WTC11 (cell line): Measurements from ENCODE around the gene OR51E1. TPM values are rescaled to one million over a fixed set of nuclear protein-coding genes. Genes with fewer than 3 reads are reported as not detected.

Experiments used
- ATAC-seq: fragments of 200-7000 bp; cut with Tn5 transposase; 2 replicates; pipeline ENCODE4 v1.10.0; 2021; ENCODE audit warnings: mild to moderate bottlenecking, moderate library complexity
- CTCF ChIA-PET: fragments of 300-600 bp; sonication (Branson Sonifier 250); formaldehyde crosslinking; loops from one replicate; lab custom pipeline; 2021; ENCODE audit warnings: antibody characterized with exemption; lab: Charles Lee
- POLR2A ChIA-PET: fragments of 350-600 bp; sonication (Branson Sonifier 250); formaldehyde crosslinking; loops from one replicate; lab custom pipeline; 2021; ENCODE audit warnings: antibody characterized with exemption; lab: Charles Lee
- DNase-seq: peaks from one replicate; pipeline ENCODE4 v3.0.0; 2021; ENCODE audit warnings: low spot score
- H3K27ac Mint-ChIP-seq: 2 replicates; pipeline ENCODE4 v1.8.0; 2021; ENCODE audit warnings: mixed read lengths
- H3K27me3 Mint-ChIP-seq: 2 replicates; pipeline ENCODE4 v1.8.0; 2021; ENCODE audit warnings: low read depth, mild to moderate bottlenecking, moderate library complexity, mixed read lengths
- H3K36me3 Mint-ChIP-seq: 2 replicates; pipeline ENCODE4 v1.8.0; 2021; ENCODE audit warnings: mixed read lengths
- H3K4me1 Mint-ChIP-seq: 2 replicates; pipeline ENCODE4 v1.8.0; 2022; ENCODE audit warnings: mixed read lengths
- H3K4me3 Mint-ChIP-seq: 2 replicates; pipeline ENCODE4 v1.8.0; 2021; ENCODE audit warnings: mild to moderate bottlenecking, moderate library complexity, mixed read lengths
- H3K9me3 Mint-ChIP-seq: 2 replicates; pipeline ENCODE4 v1.8.0; 2021; ENCODE audit warnings: mixed read lengths
- AR ChIP-seq: fragments of 250-450 bp; sonication (Bioruptor Pico); IDR thresholded peaks from 2 replicates; pipeline ENCODE4 v1.9.0; 2021; ENCODE audit warnings: mild to moderate bottlenecking
- CDX4 ChIP-seq: fragments of 250-450 bp; sonication (Bioruptor Pico); IDR thresholded peaks from 2 replicates; pipeline ENCODE4 v1.9.0; 2021; ENCODE audit warnings: moderate library complexity, mild to moderate bottlenecking, inconsistent platforms, borderline replicate concordance
- CREM ChIP-seq: sonication (generic); formaldehyde crosslinking; IDR thresholded peaks from 2 replicates; pipeline ENCODE4 v1.8.1; 2022; ENCODE audit warnings: mild to moderate bottlenecking, missing genetic modification reagents, moderate library complexity
- CTCF ChIP-seq: fragments of 200-600 bp; IDR thresholded peaks from 2 replicates; pipeline ENCODE4 v1.8.0; 2022; ENCODE audit warnings: antibody characterized with exemption
- E2F1 ChIP-seq: sonication (generic); formaldehyde crosslinking; IDR thresholded peaks from 2 replicates; pipeline ENCODE4 v1.8.0; 2022; ENCODE audit warnings: mild to moderate bottlenecking, missing genetic modification reagents
- E2F5 ChIP-seq: sonication (generic); formaldehyde crosslinking; IDR thresholded peaks from 2 replicates; pipeline ENCODE4 v1.8.1; 2022; ENCODE audit warnings: mild to moderate bottlenecking, moderate library complexity, missing genetic modification reagents
- ERG ChIP-seq: fragments of 250-450 bp; sonication (Bioruptor Pico); IDR thresholded peaks from 2 replicates; pipeline ENCODE4 v1.8.0; 2021; ENCODE audit warnings: mild to moderate bottlenecking
- IRF1 ChIP-seq: sonication (generic); formaldehyde crosslinking; IDR thresholded peaks from 2 replicates; pipeline ENCODE4 v1.8.0; 2023; ENCODE audit warnings: missing genetic modification reagents
- IRF2 ChIP-seq: sonication (generic); formaldehyde crosslinking; IDR thresholded peaks from 2 replicates; pipeline ENCODE4 v1.8.0; 2022; ENCODE audit warnings: low read depth, missing genetic modification reagents, borderline replicate concordance
- MAX ChIP-seq: sonication (generic); formaldehyde crosslinking; IDR thresholded peaks from 2 replicates; pipeline ENCODE4 v1.8.0; 2022; ENCODE audit warnings: mild to moderate bottlenecking, missing genetic modification reagents
- NFYB ChIP-seq: sonication (generic); formaldehyde crosslinking; conservative IDR thresholded peaks from 2 replicates; pipeline ENCODE4 v1.8.0; 2022; ENCODE audit warnings: low read depth, missing genetic modification reagents
- NR1H2 ChIP-seq: sonication (generic); formaldehyde crosslinking; IDR thresholded peaks from 2 replicates; pipeline ENCODE4 v1.9.0; 2021; ENCODE audit warnings: mild to moderate bottlenecking, moderate library complexity, missing genetic modification reagents
- NR2C2 ChIP-seq: sonication (generic); formaldehyde crosslinking; IDR thresholded peaks from 2 replicates; pipeline ENCODE4 v1.8.0; 2022; ENCODE audit warnings: mild to moderate bottlenecking, missing genetic modification reagents
- PRRX2 ChIP-seq: fragments of 250-450 bp; sonication (Bioruptor Pico); IDR thresholded peaks from 2 replicates; pipeline ENCODE4 v1.8.0; 2021; ENCODE audit warnings: mild to moderate bottlenecking
- RORB ChIP-seq: fragments of 250-450 bp; sonication (Bioruptor Pico); IDR thresholded peaks from 2 replicates; pipeline ENCODE4 v1.9.0; 2021; ENCODE audit warnings: mild to moderate bottlenecking
- SOX15 ChIP-seq: fragments of 250-450 bp; sonication (Bioruptor Pico); IDR thresholded peaks from 2 replicates; pipeline ENCODE4 v1.9.0; 2021; ENCODE audit warnings: mild to moderate bottlenecking
- TEAD1 ChIP-seq: sonication (generic); formaldehyde crosslinking; IDR thresholded peaks from 2 replicates; pipeline ENCODE4 v1.8.0; 2022; ENCODE audit warnings: mild to moderate bottlenecking, missing genetic modification reagents
- USF1 ChIP-seq: sonication (generic); formaldehyde crosslinking; IDR thresholded peaks from 2 replicates; pipeline ENCODE4 v1.8.0; 2022; ENCODE audit warnings: mild to moderate bottlenecking, missing genetic modification reagents
- ZBTB43 ChIP-seq: sonication (generic); formaldehyde crosslinking; IDR thresholded peaks from 2 replicates; pipeline ENCODE4 v1.8.1; 2023; ENCODE audit warnings: mild to moderate bottlenecking, missing genetic modification reagents
- ZNF219 ChIP-seq: sonication (generic); formaldehyde crosslinking; IDR thresholded peaks from 2 replicates; pipeline ENCODE4 v1.8.0; 2023; ENCODE audit warnings: missing genetic modification reagents, mild to moderate bottlenecking, borderline replicate concordance
- ZNF317 ChIP-seq: sonication (generic); formaldehyde crosslinking; IDR thresholded peaks from 2 replicates; pipeline ENCODE4 v1.8.1; 2023; ENCODE audit warnings: low read depth, mild to moderate bottlenecking, moderate library complexity, missing genetic modification reagents, borderline replicate concordance
- ZNF512 ChIP-seq: sonication (generic); formaldehyde crosslinking; IDR thresholded peaks from 2 replicates; pipeline ENCODE4 v1.8.1; 2022; ENCODE audit warnings: missing genetic modification reagents, borderline replicate concordance
- total RNA-seq: library from RNA; stranded (reverse); gene quantifications from 3 replicates; pipeline ENCODE4 v1.2.3, GENCODE V29; 2021

The OR51E1 gene
- total RNA-seq, 1 experiment from 2014 or later: not detected

GRCh38 chr11:4639931-4640330 is 3.9 kb upstream of the OR51E1 start (continued):
- TF ChIP-seq ZNF317 (CRISPR knock-in tag) (no peak), E2F5 (no peak), IRF2 (CRISPR knock-in tag) (no peak), ZBTB43 (no peak), TEAD1 (no peak), NFYB (CRISPR knock-in tag) (no peak)

- no peak for DNase-seq
- H3K27me3 Mint-ChIP-seq: peaks cover 3% of the 10 kb centered on the region; the same call in 1 of the 2 replicates
- H3K9me3 Mint-ChIP-seq: peaks cover 8% of the 10 kb centered on the region; the same call in 1 of the 2 replicates
- ChIA-PET CTCF (interaction anchor here (1.4 kb wide), 1 partner anchor 15 kb away, joined by 3 read pairs; no protein-coding TSS in a partner anchor), POLR2A (no interaction called here)
- no peaks in the 10 kb centered on the region for H3K36me3 Mint-ChIP-seq
- H3K27ac Mint-ChIP-seq: no peak overlapping the region
- ATAC-seq: no peak
- no peak overlapping the region for H3K4me3 Mint-ChIP-seq
- H3K4me1 Mint-ChIP-seq: peaks cover 13% of the 10 kb centered on the region
- TF ChIP-seq CTCF: no peak
- TF ChIP-seq MAX (CRISPR knock-in tag): no peak
- no peak for TF ChIP-seq SOX15 (CRISPR knock-in tag)
- no peak for TF ChIP-seq CREM (CRISPR knock-in tag)
- TF ChIP-seq AR (CRISPR knock-in tag): no peak
- no peak for TF ChIP-seq IRF1
- TF ChIP-seq PRRX2 (CRISPR knock-in tag): no peak
- TF ChIP-seq ZNF219 (CRISPR knock-in tag): no peak
- no peak for TF ChIP-seq ERG (CRISPR knock-in tag)
- TF ChIP-seq USF1: no peak
- no peak for TF ChIP-seq RORB (CRISPR knock-in tag)
- no peak for TF ChIP-seq ZNF512
- TF ChIP-seq E2F1 (CRISPR knock-in tag): no peak
- no peak for TF ChIP-seq NR2C2 (CRISPR knock-in tag)
- no peak for TF ChIP-seq CDX4 (CRISPR knock-in tag)
- TF ChIP-seq NR1H2 (CRISPR knock-in tag): no peak
Observed at GRCh38 chr11:4641501-4641900, 2.3 kb upstream of the OR51E1 start.
